ENCODE data around the gene HEYL.

Gene HEYL

DNA sequence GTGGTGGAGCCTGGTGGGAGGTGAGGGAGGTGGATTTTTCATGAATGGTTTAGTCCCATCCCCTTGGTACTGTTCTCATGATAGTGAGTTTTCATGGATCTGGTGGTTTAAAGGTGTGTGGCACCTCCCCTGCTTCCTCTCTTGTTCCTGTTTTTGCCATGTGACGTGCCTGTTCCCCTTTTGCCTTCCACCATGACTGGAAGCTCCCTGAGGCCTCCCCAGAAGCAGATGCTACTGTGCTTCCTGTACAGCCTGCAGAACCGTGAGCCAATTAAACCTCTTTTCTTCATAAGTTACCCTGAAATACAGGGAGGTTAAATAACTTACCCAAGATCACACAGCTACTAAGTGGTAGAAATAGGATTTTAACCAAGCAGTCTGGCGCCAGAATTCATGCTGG is 4.3 kb upstream of the HEYL start:
- Histone ChIP-seq H3K9me3 (ENCODE audit: insufficient read depth, low read length) (no peaks in the 10 kb centered on the region), H2AFZ (ENCODE audit: low read depth, low read length) (no peak overlapping the region), H3K9ac (ENCODE audit: low read length) (no peak overlapping the region), H3K79me2 (ENCODE audit: low read length) (no peaks in the 10 kb centered on the region), H3K27ac (ENCODE audit: low read length) (no peak overlapping the region), H3K4me2 (ENCODE audit: low read length) (no peak overlapping the region), H4K20me1 (ENCODE audit: insufficient read depth, low read length) (no peaks in the 10 kb centered on the region), H3K36me3 (replicated peaks; ENCODE audit: low read depth, low read length) (no peaks in the 10 kb centered on the region), H3K4me1 (ENCODE audit: low read length) (no peaks in the 10 kb centered on the region), H3K4me3 (ENCODE audit: low read length) (no peak overlapping the region), H3K27me3 (ENCODE audit: low read depth, low read length) (peaks cover 3% of the 10 kb centered on the region; the same call in 1 of the 2 replicates)
- no peak for TF ChIP-seq CTCF (IDR thresholded peaks at IDR 0.05; ENCODE audit: low read depth, low read length)
- TF ChIP-seq EZH2phosphoT487 (IDR thresholded peaks at IDR 0.05; ENCODE audit: low read depth): no peak

GRCh38 chr1:39642796-39643195 is 3.4 kb upstream of the HEYL start:
- Histone ChIP-seq H3K4me3 (ENCODE audit: low read length) (no peak overlapping the region), H2AFZ (ENCODE audit: low read depth, low read length) (no peak overlapping the region), H3K4me2 (ENCODE audit: low read length) (no peak overlapping the region), H3K4me1 (ENCODE audit: low read length) (no peaks in the 10 kb centered on the region), H3K9me3 (ENCODE audit: insufficient read depth, low read length) (no peaks in the 10 kb centered on the region), H3K79me2 (ENCODE audit: low read length) (no peaks in the 10 kb centered on the region), H3K27me3 (ENCODE audit: low read depth, low read length) (peaks cover 4% of the 10 kb centered on the region; the same call in 1 of the 2 replicates), H3K9ac (ENCODE audit: low read length) (no peak overlapping the region), H4K20me1 (ENCODE audit: insufficient read depth, low read length) (no peaks in the 10 kb centered on the region), H3K27ac (ENCODE audit: low read length) (no peak overlapping the region), H3K36me3 (replicated peaks; ENCODE audit: low read depth, low read length) (no peaks in the 10 kb centered on the region)
- TF ChIP-seq EZH2phosphoT487 (IDR thresholded peaks at IDR 0.05; ENCODE audit: low read depth): no peak
- TF ChIP-seq CTCF (IDR thresholded peaks at IDR 0.05; ENCODE audit: low read depth, low read length): no peak

GRCh38 chr1:39640861-39641260 is 1.4 kb upstream of the HEYL start:
- H3K9me3 ChIP-seq (ENCODE audit: insufficient read depth, low read length): no peaks in the 10 kb centered on the region
- no peaks in the 10 kb centered on the region for H3K4me1 ChIP-seq (ENCODE audit: low read length)
- TF ChIP-seq EZH2phosphoT487 (IDR thresholded peaks at IDR 0.05; ENCODE audit: low read depth) (no peak), CTCF (IDR thresholded peaks at IDR 0.05; ENCODE audit: low read depth, low read length) (no peak)
- no peaks in the 10 kb centered on the region for H3K79me2 ChIP-seq (ENCODE audit: low read length)
- H3K4me3 ChIP-seq (ENCODE audit: low read length): no peak overlapping the region
- H3K4me2 ChIP-seq (ENCODE audit: low read length): no peak overlapping the region
- H3K27me3 ChIP-seq (ENCODE audit: low read depth, low read length): peaks cover 4% of the 10 kb centered on the region; the same call in 1 of the 2 replicates
- H4K20me1 ChIP-seq (ENCODE audit: insufficient read depth, low read length): no peaks in the 10 kb centered on the region
- no peak overlapping the region for H2AFZ ChIP-seq (ENCODE audit: low read depth, low read length)
- no peak overlapping the region for H3K27ac ChIP-seq (ENCODE audit: low read length)
- H3K36me3 ChIP-seq (replicated peaks; ENCODE audit: low read depth, low read length): no peaks in the 10 kb centered on the region
- H3K9ac ChIP-seq (ENCODE audit: low read length): no peak overlapping the region

- Histone ChIP-seq H3K27me3 (ENCODE audit: low read depth, low read length) (peaks cover 4% of the 10 kb centered on the region; the same call in 1 of the 2 replicates), H2AFZ (ENCODE audit: low read depth, low read length) (no peak overlapping the region), H3K79me2 (ENCODE audit: low read length) (no peaks in the 10 kb centered on the region), H3K4me1 (ENCODE audit: low read length) (no peaks in the 10 kb centered on the region), H4K20me1 (ENCODE audit: insufficient read depth, low read length) (no peaks in the 10 kb centered on the region), H3K36me3 (replicated peaks; ENCODE audit: low read depth, low read length) (no peaks in the 10 kb centered on the region), H3K9ac (ENCODE audit: low read length) (peak overlapping the region; percentile 22; the same call in 1 of the 2 replicates), H3K4me2 (ENCODE audit: low read length) (peak overlapping the region; percentile 58), H3K4me3 (ENCODE audit: low read length) (peak overlapping the region; percentile 76), H3K27ac (ENCODE audit: low read length) (no peak overlapping the region), H3K9me3 (ENCODE audit: insufficient read depth, low read length) (no peaks in the 10 kb centered on the region)
- TF ChIP-seq CTCF (IDR thresholded peaks at IDR 0.05; ENCODE audit: low read depth, low read length) (no peak), EZH2phosphoT487 (IDR thresholded peaks at IDR 0.05; ENCODE audit: low read depth) (no peak)
These were observed 508 bp downstream of the HEYL start for GRCh38 chr1:39638965-39639304.
